Measurements from ENCODE around the gene CSMD2.

- TF ChIP-seq POLR2A (IDR thresholded peaks at IDR 0.05; ENCODE audit: low read depth, low read length) (no peak), POLR2AphosphoS5 (IDR thresholded peaks at IDR 0.05; ENCODE audit: low read depth, low read length) (no peak)
Measured at GRCh38 chr1:33781652-33782051, 383.4 kb downstream of the CSMD2 start.

Data from GM12892 (cell line).